ENCODE data around the gene TBL3. TPM values are rescaled to one million over a fixed set of nuclear protein-coding genes. Genes with fewer than 3 reads are reported as not detected.
A peak's percentile ranks its signal among the peaks of the same experiment; 100 is the strongest.

TBL3 gene
- total RNA-seq, 1 experiment from 2014 or later, result 73.4 TPM

DNA sequence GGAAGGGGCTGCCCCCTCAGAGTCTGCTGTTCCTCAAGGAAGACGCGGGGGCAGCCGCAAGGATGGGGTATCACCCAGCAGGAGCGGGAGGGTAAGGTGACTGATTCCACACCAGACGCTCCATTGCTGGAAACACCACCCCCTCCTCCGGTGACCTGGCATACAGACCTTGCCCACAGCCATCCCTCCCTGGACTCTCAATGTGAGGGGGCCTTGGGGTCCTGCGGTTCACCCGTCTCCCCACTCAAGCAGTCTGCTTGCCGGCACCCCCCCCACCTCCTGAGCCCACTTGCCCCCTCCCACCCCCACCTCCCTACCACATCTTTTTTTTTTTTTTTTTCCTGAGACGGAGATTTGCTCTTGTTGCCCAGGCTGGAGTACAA, 41.5 kb upstream of the TBL3 start:
- no peak for TF ChIP-seq ZNF416 (CRISPR knock-in tag; IDR thresholded peaks at IDR 0.05)
- no peak for TF ChIP-seq ZNF232 (CRISPR knock-in tag; IDR thresholded peaks at IDR 0.05)
- TF ChIP-seq CREM (CRISPR knock-in tag; IDR thresholded peaks at IDR 0.05), result no peak
- no peak for TF ChIP-seq TCF7 (CRISPR knock-in tag; IDR thresholded peaks at IDR 0.05; ENCODE audit: low read depth)
- no peak for ATAC-seq
- no peak for DNase-seq (ENCODE audit: low spot score)
- Mint-ChIP-seq H3K9me3 (no peaks in the 10 kb centered on the region), H3K4me1 (peaks cover 8% of the 10 kb centered on the region), H3K36me3 (no peaks in the 10 kb centered on the region), H3K4me3 (no peak overlapping the region), H3K27me3 (ENCODE audit: low read depth) (peaks cover 37% of the 10 kb centered on the region), H3K27ac (no peak overlapping the region)
- CTCF ChIA-PET, result no interaction called here
- POLR2A ChIA-PET, result no interaction called here

DNA sequence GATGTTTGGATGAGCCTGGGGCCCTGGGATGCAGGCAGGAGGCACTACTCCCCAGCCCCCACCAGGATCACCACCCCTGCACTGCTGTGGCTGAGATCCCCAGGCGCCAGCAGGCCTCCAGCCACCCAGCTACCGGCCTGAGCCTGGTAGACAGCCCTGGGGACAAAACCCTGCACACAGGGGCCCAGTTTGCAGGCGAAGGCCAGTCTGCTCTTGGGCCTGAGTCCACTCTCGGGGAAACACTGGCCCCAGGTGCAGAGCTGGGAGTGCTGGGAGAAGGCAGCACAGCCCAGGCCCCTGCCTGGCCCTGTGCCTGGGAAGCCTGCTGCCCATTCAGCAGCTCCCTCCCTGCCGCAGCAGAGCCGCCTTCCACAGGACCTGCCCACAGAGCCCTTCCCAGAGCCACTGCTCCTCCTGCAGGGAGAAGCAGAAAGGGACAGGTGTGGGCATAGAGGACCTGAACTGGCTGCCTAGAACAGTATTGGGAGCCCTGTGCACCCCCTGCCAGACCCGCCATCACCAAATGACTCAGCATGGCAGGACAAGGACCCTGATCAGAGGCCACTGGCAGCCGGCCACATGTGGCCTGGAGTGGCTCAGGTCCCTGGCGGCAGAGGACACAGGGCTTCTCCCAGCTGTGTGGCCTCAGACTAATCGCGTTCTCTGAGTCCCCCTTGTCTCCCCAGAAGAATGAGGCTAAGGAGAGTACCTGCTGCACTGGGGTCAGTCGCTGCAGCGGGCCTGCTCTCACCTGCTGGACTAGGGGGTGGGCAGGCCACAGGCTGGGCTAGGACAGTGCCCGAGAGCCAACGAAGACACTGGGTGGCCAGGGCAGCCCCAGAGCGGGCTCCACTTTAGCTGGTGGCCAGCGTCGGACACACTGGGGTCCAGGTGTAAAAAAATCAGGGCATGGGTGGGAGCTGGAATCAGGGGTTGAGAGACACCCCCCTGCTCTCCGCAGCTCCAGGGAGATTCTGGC, 39.5 kb upstream of the TBL3 start:
- no peaks in the 10 kb centered on the region for H3K9me3 Mint-ChIP-seq
- POLR2A ChIA-PET, result no interaction called here
- peaks cover 3% of the 10 kb centered on the region; the same call in 1 of the 2 replicates for H3K4me1 Mint-ChIP-seq

DNA sequence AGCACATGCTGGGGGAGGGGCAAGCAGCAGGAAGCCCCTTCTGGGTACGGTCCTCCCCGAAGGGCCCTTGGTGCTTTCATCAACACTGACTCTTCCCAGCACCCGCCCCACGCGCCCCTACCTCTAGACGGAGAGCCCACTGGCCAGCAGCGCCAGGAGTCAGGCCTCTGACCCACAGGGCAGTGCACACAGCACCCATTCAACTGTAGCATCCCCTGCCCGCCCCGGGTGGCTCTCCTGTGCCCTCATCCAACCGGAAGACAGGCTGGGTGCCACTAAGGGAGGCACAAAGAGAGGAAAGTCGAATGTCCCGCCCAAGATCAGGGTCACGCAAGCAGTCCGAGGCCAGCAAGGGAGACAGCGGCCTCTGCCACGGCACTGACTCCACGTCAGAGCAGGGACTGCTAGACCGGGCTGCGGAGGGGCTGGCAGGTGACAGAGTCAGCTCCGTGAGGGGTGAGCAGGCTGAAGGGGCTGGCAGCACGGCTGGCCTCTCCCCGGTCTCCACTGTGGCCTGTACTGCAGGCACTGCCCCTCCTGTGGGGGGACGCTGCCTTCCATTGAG, 38.7 kb upstream of the TBL3 start:
- H3K4me1 Mint-ChIP-seq, result peaks cover 3% of the 10 kb centered on the region; the same call in 1 of the 2 replicates
- no peak overlapping the region for H3K27ac Mint-ChIP-seq
- H3K4me3 Mint-ChIP-seq, result no peak overlapping the region
- H3K9me3 Mint-ChIP-seq, result no peaks in the 10 kb centered on the region
- POLR2A ChIA-PET, result no interaction called here
- DNase-seq (ENCODE audit: low spot score) (no peak), ATAC-seq (no peak)
- TF ChIP-seq, protein P1, sequence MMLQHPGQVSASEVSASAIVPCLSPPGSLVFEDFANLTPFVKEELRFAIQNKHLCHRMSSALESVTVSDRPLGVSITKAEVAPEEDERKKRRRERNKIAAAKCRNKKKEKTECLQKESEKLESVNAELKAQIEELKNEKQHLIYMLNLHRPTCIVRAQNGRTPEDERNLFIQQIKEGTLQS (CRISPR knock-in tag; conservative IDR thresholded peaks at IDR 0.05), result no peak
- TF ChIP-seq ZNF416 (CRISPR knock-in tag; IDR thresholded peaks at IDR 0.05) (no peak), JAZF1 (CRISPR knock-in tag; IDR thresholded peaks at IDR 0.05) (no peak), GTF2I (CRISPR knock-in tag; conservative IDR thresholded peaks at IDR 0.05) (no peak), ELF4 (CRISPR knock-in tag; IDR thresholded peaks at IDR 0.05; ENCODE audit: low read depth) (no peak)
- TF ChIP-seq, protein P2, sequence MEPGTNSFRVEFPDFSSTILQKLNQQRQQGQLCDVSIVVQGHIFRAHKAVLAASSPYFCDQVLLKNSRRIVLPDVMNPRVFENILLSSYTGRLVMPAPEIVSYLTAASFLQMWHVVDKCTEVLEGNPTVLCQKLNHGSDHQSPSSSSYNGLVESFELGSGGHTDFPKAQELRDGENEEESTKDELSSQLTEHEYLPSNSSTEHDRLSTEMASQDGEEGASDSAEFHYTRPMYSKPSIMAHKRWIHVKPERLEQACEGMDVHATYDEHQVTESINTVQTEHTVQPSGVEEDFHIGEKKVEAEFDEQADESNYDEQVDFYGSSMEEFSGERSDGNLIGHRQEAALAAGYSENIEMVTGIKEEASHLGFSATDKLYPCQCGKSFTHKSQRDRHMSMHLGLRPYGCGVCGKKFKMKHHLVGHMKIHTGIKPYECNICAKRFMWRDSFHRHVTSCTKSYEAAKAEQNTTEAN (CRISPR knock-in tag; IDR thresholded peaks at IDR 0.05), result no peak
- CTCF ChIA-PET, result interaction anchor here (1.3 to 1.7 kb wide), 5 partner anchors 8 to 106 kb away, joined by 3 to 24 read pairs (median 9); partner anchors contain the start of genes FAHD1 and HAGH
- peaks cover 27% of the 10 kb centered on the region for H3K27me3 Mint-ChIP-seq (ENCODE audit: low read depth)
- peaks cover 4% of the 10 kb centered on the region for H3K36me3 Mint-ChIP-seq

More for the DNA sequence above, 39.5 kb upstream of the TBL3 start:
- ATAC-seq (peak; percentile 43), DNase-seq (ENCODE audit: low spot score) (peak; percentile 59)
- peaks cover 31% of the 10 kb centered on the region for H3K27me3 Mint-ChIP-seq (ENCODE audit: low read depth)
- CTCF ChIA-PET, result interaction anchor here (0.6 to 1.5 kb wide), 19 partner anchors 9 to 150 kb away, joined by 3 to 24 read pairs (median 3); partner anchors contain the start of genes FAHD1, HAGH, MSRB1 and NUBP2
- no peak overlapping the region for H3K4me3 Mint-ChIP-seq
- TF ChIP-seq, protein P3, sequence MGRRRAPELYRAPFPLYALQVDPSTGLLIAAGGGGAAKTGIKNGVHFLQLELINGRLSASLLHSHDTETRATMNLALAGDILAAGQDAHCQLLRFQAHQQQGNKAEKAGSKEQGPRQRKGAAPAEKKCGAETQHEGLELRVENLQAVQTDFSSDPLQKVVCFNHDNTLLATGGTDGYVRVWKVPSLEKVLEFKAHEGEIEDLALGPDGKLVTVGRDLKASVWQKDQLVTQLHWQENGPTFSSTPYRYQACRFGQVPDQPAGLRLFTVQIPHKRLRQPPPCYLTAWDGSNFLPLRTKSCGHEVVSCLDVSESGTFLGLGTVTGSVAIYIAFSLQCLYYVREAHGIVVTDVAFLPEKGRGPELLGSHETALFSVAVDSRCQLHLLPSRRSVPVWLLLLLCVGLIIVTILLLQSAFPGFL (CRISPR knock-in tag; IDR thresholded peaks at IDR 0.05; ENCODE audit: borderline replicate concordance), result no peak
- TF ChIP-seq KAT7 (CRISPR knock-in tag; IDR thresholded peaks at IDR 0.05; ENCODE audit: borderline replicate concordance) (no peak), MXD4 (CRISPR knock-in tag; IDR thresholded peaks at IDR 0.05; ENCODE audit: borderline replicate concordance) (no peak), NR3C1 (CRISPR knock-in tag; conservative IDR thresholded peaks at IDR 0.05; ENCODE audit: low read depth) (no peak)
- TF ChIP-seq, protein P4, sequence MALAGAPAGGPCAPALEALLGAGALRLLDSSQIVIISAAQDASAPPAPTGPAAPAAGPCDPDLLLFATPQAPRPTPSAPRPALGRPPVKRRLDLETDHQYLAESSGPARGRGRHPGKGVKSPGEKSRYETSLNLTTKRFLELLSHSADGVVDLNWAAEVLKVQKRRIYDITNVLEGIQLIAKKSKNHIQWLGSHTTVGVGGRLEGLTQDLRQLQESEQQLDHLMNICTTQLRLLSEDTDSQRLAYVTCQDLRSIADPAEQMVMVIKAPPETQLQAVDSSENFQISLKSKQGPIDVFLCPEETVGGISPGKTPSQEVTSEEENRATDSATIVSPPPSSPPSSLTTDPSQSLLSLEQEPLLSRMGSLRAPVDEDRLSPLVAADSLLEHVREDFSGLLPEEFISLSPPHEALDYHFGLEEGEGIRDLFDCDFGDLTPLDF (CRISPR knock-in tag; IDR thresholded peaks at IDR 0.05), result no peak
- TF ChIP-seq, protein P5, sequence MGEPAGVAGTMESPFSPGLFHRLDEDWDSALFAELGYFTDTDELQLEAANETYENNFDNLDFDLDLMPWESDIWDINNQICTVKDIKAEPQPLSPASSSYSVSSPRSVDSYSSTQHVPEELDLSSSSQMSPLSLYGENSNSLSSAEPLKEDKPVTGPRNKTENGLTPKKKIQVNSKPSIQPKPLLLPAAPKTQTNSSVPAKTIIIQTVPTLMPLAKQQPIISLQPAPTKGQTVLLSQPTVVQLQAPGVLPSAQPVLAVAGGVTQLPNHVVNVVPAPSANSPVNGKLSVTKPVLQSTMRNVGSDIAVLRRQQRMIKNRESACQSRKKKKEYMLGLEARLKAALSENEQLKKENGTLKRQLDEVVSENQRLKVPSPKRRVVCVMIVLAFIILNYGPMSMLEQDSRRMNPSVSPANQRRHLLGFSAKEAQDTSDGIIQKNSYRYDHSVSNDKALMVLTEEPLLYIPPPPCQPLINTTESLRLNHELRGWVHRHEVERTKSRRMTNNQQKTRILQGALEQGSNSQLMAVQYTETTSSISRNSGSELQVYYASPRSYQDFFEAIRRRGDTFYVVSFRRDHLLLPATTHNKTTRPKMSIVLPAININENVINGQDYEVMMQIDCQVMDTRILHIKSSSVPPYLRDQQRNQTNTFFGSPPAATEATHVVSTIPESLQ (CRISPR knock-in tag; IDR thresholded peaks at IDR 0.05), result no peak
- TF ChIP-seq, protein P2 (CRISPR knock-in tag; IDR thresholded peaks at IDR 0.05), result no peak
- no peak overlapping the region for H3K27ac Mint-ChIP-seq
- no peaks in the 10 kb centered on the region for H3K36me3 Mint-ChIP-seq
